GM12878 (cell line): ENCODE measurements around the gene SH2D2A. TPM values are rescaled to one million over a fixed set of nuclear protein-coding genes. Genes with fewer than 3 reads are reported as not detected.

Experiments used
- BHLHE40 ChIP-seq, 2 experiments: fragments of 450-650 bp in 1 of 2; IDR thresholded peaks; 2 replicates each; pipeline ENCODE4 v1.6.1; 2011 to 2017; ENCODE audit warnings: low read depth in 2 of 2, borderline replicate concordance in 1 of 2, improper control_type of control experiment in 1 of 2, low read length in 1 of 2, mild to moderate bottlenecking in 1 of 2
- CHD2 ChIP-seq: IDR thresholded peaks from 2 replicates; pipeline ENCODE4 v1.6.1; 2011; ENCODE audit warnings: low read depth, low read length, improper control_type of control experiment, borderline replicate concordance
- CREM ChIP-seq: IDR thresholded peaks from 2 replicates; pipeline ENCODE4 v1.6.1; 2014; ENCODE audit warnings: antibody characterized with exemption, low read depth
- E2F8 ChIP-seq: fragments of 450-650 bp; IDR thresholded peaks from 2 replicates; pipeline ENCODE4 v1.6.1; 2018; ENCODE audit warnings: mild to moderate bottlenecking, low read depth, moderate library complexity; ENCODE audit not compliant: partially characterized antibody
- IRF3 ChIP-seq: fragments of 450-650 bp; IDR thresholded peaks from 2 replicates; pipeline ENCODE4 v1.6.1; 2014; ENCODE audit warnings: mild to moderate bottlenecking
- KLF5 ChIP-seq: fragments of 450-650 bp; IDR thresholded peaks from 2 replicates; pipeline ENCODE4 v1.6.1; 2014; ENCODE audit warnings: mild to moderate bottlenecking; ENCODE audit not compliant: partially characterized antibody
- MYB ChIP-seq: fragments of 150-350 bp; IDR thresholded peaks from 2 replicates; pipeline ENCODE4 v1.6.1; 2014; ENCODE audit warnings: mild to moderate bottlenecking, low read depth, low read length, borderline replicate concordance
- PRDM15 ChIP-seq: fragments of 450-650 bp; formaldehyde crosslinking; IDR thresholded peaks from 2 replicates; pipeline ENCODE4 v1.4.0; 2020; ENCODE audit warnings: mild to moderate bottlenecking, moderate library complexity
- RELB ChIP-seq: fragments of 450-650 bp; IDR thresholded peaks from 2 replicates; pipeline ENCODE4 v1.6.1; 2017; ENCODE audit warnings: low read depth, mild to moderate bottlenecking, moderate library complexity
- SIX5 ChIP-seq: IDR thresholded peaks from 2 replicates; pipeline ENCODE4 v1.6.1; 2011; ENCODE audit warnings: mild to moderate bottlenecking, low read depth, low read length, moderate library complexity; ENCODE audit not compliant: severe bottlenecking
- SMAD5 ChIP-seq: IDR thresholded peaks from 2 replicates; pipeline ENCODE4 v1.6.1; 2016; ENCODE audit warnings: antibody characterized with exemption, low read depth
- SMC3 ChIP-seq: IDR thresholded peaks from 2 replicates; pipeline ENCODE4 v1.6.1; 2011; ENCODE audit warnings: low read length, improper control_type of control experiment, borderline replicate concordance
- TCF12 ChIP-seq: IDR thresholded peaks from 2 replicates; pipeline ENCODE4 v1.6.1; 2011; ENCODE audit warnings: low read depth, mild to moderate bottlenecking, low read length
- ZNF592 ChIP-seq: fragments of 450-650 bp; IDR thresholded peaks from 2 replicates; pipeline ENCODE4 v1.6.1; 2017; ENCODE audit warnings: mild to moderate bottlenecking, moderate library complexity
- polyA plus RNA-seq, 11 experiments: library from polyadenylated mRNA; depleted of rRNA in 4 of 11; unstranded in 6 of 11; stranded (reverse) in 5 of 11; fragments of >200 nt; fragmentation: Nextera tagmentation in 4 of 11; fragmentation: Illumina TruSeq in 1 of 11; extraction: Ambion mirVana in 4 of 11; extraction: Trizol in 1 of 11; gene quantifications; 1 replicate in 1 of 11; 2 replicates in 10 of 11; pipeline versions ENCODE4 v1.2.1 to v1.2.3, GENCODE V29; 2011 to 2016; ENCODE audit warnings: inconsistent platforms in 2 of 11, missing spikeins in 2 of 11, low read depth in 1 of 11
- total RNA-seq, 4 experiments: library from RNA; depleted of rRNA in 3 of 4; stranded (reverse); fragments of >200 nt in 3 of 4; fragmentation: Illumina TruSeq in 1 of 4; extraction: Trizol in 1 of 4; gene quantifications; 2 replicates each; pipeline versions ENCODE4 v1.2.1 to v1.2.3, GENCODE V29; 2013 to 2021

Gene SH2D2A
- total and polyA plus RNA-seq, 10 of the 15 experiments (the other 5 are each of a cell fraction or from before 2014, with no cell fraction given), result 0.72 to 15.9 (median 7.0) TPM

- 0 out of 2 replicates have a peak, but pooled peaks have one; percentile 20 for TF ChIP-seq ZNF592
- peak; percentile 21; the same call in 1 of the 2 replicates for TF ChIP-seq SMC3
- TF ChIP-seq TCF12, result no peak
- TF ChIP-seq MYB, result no peak
- no peak for TF ChIP-seq CHD2
- TF ChIP-seq RELB, result 0 out of 2 replicates have a peak, but pooled peaks have one; percentile 15
- no peak for TF ChIP-seq E2F8
- peak; percentile 28 for TF ChIP-seq KLF5
- no peak for TF ChIP-seq PRDM15
- peak; percentile 38 to 92; a peak in 2 of 4 replicates for TF ChIP-seq BHLHE40 (IDR thresholded peaks at IDR 0.05; ENCODE audit: borderline replicate concordance in 1 of 2, low read depth in 2 of 2, low read length in 1 of 2)
- TF ChIP-seq SMAD5, result no peak
- no peak for TF ChIP-seq CREM
- no peak for TF ChIP-seq SIX5
- TF ChIP-seq IRF3, result no peak
Measured at GRCh38 chr1:156813750-156814570, 2.7 kb downstream of the SH2D2A start (continued).
